Measurements from ENCODE around the gene BLOC1S4.

DNA sequence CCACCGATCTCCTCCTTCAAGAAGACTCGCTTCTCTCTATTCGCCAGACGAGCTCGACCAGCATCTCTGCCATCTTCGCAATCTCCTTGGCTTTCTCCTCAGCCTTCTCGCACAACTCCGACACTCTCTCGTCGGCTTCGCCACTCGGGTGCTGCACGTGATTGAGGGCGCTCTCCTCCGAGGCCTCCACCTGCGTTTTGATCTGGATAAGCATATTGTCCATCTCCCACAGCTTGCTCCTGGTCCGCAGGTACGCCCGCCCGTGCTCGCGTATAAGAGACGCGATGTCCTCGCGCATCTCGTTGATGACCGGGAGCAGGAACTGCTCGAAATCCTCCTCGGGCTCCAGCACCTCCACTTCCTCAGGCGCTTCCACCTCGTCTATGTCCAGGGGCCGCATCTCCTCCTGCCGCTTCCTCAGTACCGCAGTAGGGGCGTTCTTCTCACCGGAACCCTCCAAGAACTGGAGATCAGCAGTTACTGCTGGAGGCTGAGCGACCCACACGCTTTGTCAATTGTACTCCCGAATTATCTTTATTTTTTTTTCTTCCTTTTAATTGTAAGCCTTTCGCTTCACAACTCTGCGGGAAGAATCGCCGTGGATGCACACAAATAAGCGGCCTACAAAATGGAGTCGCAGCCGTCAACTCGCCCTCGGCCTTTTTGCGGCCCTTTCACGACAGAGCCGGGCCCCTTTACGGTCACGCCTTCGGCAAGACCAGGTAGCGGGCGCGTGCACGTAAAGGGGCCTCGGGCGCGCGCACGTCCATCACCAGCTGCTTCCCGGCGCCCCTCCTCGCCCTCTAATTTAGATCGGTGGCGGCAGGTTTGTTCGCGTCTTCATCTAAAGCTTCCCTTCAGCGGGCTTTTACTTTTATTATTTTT, 6.5 kb upstream of the BLOC1S4 start, which contains the start of gene MRFAP1L1:
- TF ChIP-seq, protein P1, sequence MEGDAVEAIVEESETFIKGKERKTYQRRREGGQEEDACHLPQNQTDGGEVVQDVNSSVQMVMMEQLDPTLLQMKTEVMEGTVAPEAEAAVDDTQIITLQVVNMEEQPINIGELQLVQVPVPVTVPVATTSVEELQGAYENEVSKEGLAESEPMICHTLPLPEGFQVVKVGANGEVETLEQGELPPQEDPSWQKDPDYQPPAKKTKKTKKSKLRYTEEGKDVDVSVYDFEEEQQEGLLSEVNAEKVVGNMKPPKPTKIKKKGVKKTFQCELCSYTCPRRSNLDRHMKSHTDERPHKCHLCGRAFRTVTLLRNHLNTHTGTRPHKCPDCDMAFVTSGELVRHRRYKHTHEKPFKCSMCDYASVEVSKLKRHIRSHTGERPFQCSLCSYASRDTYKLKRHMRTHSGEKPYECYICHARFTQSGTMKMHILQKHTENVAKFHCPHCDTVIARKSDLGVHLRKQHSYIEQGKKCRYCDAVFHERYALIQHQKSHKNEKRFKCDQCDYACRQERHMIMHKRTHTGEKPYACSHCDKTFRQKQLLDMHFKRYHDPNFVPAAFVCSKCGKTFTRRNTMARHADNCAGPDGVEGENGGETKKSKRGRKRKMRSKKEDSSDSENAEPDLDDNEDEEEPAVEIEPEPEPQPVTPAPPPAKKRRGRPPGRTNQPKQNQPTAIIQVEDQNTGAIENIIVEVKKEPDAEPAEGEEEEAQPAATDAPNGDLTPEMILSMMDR (IDR thresholded peaks at IDR 0.05) = no peak
- TF ChIP-seq, protein P2, sequence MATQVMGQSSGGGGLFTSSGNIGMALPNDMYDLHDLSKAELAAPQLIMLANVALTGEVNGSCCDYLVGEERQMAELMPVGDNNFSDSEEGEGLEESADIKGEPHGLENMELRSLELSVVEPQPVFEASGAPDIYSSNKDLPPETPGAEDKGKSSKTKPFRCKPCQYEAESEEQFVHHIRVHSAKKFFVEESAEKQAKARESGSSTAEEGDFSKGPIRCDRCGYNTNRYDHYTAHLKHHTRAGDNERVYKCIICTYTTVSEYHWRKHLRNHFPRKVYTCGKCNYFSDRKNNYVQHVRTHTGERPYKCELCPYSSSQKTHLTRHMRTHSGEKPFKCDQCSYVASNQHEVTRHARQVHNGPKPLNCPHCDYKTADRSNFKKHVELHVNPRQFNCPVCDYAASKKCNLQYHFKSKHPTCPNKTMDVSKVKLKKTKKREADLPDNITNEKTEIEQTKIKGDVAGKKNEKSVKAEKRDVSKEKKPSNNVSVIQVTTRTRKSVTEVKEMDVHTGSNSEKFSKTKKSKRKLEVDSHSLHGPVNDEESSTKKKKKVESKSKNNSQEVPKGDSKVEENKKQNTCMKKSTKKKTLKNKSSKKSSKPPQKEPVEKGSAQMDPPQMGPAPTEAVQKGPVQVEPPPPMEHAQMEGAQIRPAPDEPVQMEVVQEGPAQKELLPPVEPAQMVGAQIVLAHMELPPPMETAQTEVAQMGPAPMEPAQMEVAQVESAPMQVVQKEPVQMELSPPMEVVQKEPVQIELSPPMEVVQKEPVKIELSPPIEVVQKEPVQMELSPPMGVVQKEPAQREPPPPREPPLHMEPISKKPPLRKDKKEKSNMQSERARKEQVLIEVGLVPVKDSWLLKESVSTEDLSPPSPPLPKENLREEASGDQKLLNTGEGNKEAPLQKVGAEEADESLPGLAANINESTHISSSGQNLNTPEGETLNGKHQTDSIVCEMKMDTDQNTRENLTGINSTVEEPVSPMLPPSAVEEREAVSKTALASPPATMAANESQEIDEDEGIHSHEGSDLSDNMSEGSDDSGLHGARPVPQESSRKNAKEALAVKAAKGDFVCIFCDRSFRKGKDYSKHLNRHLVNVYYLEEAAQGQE (IDR thresholded peaks at IDR 0.05; ENCODE audit: insufficient read depth in 1 of 2, low read depth in 2 of 2, low read length in 1 of 2) = 0 out of 4 replicates have a peak, but pooled peaks of 1 of the 2 experiments have one; percentile 27

All from Panc1 (cell line).